OCI-LY1 (cell line): ENCODE data around the gene ZCCHC9.

Experiments
- H2AFZ ChIP-seq: fragments of 200-600 bp; sonication (generic), shearing (Covaris generic); 2 replicates; pipeline ENCODE4 v1.6.0; 2014; ENCODE audit warnings: antibody characterized with exemption, mild to moderate bottlenecking, low read length
- H3F3A ChIP-seq: fragments of 200-600 bp; sonication (generic), shearing (Covaris generic); 2 replicates; pipeline ENCODE4 v1.6.0; 2014; ENCODE audit warnings: mild to moderate bottlenecking, antibody characterized with exemption, low read length, moderate library complexity; ENCODE audit not compliant: insufficient read depth
- H3K27ac ChIP-seq: fragments of 200-600 bp; sonication (generic); 2 replicates; pipeline ENCODE4 v1.5.1; 2014; ENCODE audit warnings: low read length, mixed run types, mild to moderate bottlenecking, low read depth; ENCODE audit not compliant: poor library complexity, severe bottlenecking
- H3K27me3 ChIP-seq: fragments of 200-600 bp; sonication (generic); 2 replicates; pipeline ENCODE4 v1.6.0; 2014; ENCODE audit warnings: antibody characterized with exemption, mild to moderate bottlenecking, low read length, moderate library complexity; ENCODE audit not compliant: insufficient read depth
- H3K36me3 ChIP-seq: fragments of 200-600 bp; sonication (generic); 2 replicates; pipeline ENCODE4 v1.6.1; 2014; ENCODE audit warnings: mild to moderate bottlenecking, antibody characterized with exemption, low read length, moderate library complexity, mixed read lengths; ENCODE audit not compliant: insufficient read depth
- H3K4me1 ChIP-seq: fragments of 200-600 bp; sonication (generic); 2 replicates; pipeline ENCODE4 v1.5.1; 2014; ENCODE audit warnings: mild to moderate bottlenecking, low read length, moderate library complexity; ENCODE audit not compliant: insufficient read depth, severe bottlenecking
- H3K4me2 ChIP-seq: fragments of 200-600 bp; sonication (generic), shearing (Covaris generic); 2 replicates; pipeline ENCODE4 v1.6.1; 2014; ENCODE audit warnings: low read length
- H3K4me3 ChIP-seq: fragments of 200-600 bp; sonication (generic); 2 replicates; pipeline ENCODE4 v1.5.1; 2014; ENCODE audit warnings: low read length, low read depth, mild to moderate bottlenecking, mixed read lengths; ENCODE audit not compliant: poor library complexity, severe bottlenecking
- H3K79me2 ChIP-seq: fragments of 200-600 bp; shearing (Covaris generic); 2 replicates; pipeline ENCODE4 v1.6.1; 2016; ENCODE audit warnings: mixed run types, low read length, mixed read lengths; ENCODE audit not compliant: insufficient read depth
- H3K9ac ChIP-seq: fragments of 200-600 bp; sonication (generic), shearing (Covaris generic); 2 replicates; pipeline ENCODE4 v1.6.1; 2014; ENCODE audit warnings: mild to moderate bottlenecking, low read length, mixed read lengths
- H3K9me2 ChIP-seq: fragments of 200-600 bp; sonication (generic), shearing (Covaris generic); 2 replicates; pipeline ENCODE4 v1.6.1; 2014; ENCODE audit warnings: low read depth, mild to moderate bottlenecking, low read length, mixed read lengths
- H3K9me3 ChIP-seq: fragments of 200-600 bp; shearing (Covaris generic); 2 replicates; pipeline ENCODE4 v1.6.1; 2014; ENCODE audit warnings: low read length, mixed read lengths
- H4K20me1 ChIP-seq: fragments of 200-600 bp; sonication (generic), shearing (Covaris generic); 2 replicates; pipeline ENCODE4 v1.6.0; 2016; ENCODE audit warnings: mild to moderate bottlenecking, low read length; ENCODE audit not compliant: insufficient read depth
- CTCF ChIP-seq: fragments of 200-600 bp; sonication (generic), shearing (Covaris generic); IDR thresholded peaks from 2 replicates; pipeline ENCODE4 v1.5.1; 2017; ENCODE audit warnings: mild to moderate bottlenecking, antibody characterized with exemption, low read length, moderate library complexity, mixed read lengths
- EZH2 ChIP-seq: fragments of 200-600 bp; sonication (generic), shearing (Covaris generic); IDR thresholded peaks from 2 replicates; pipeline ENCODE4 v1.8.0; 2017; ENCODE audit warnings: borderline replicate concordance, mixed run types, mild to moderate bottlenecking, antibody characterized with exemption, low read length, moderate library complexity, mixed read lengths

ZCCHC9 gene

DNA sequence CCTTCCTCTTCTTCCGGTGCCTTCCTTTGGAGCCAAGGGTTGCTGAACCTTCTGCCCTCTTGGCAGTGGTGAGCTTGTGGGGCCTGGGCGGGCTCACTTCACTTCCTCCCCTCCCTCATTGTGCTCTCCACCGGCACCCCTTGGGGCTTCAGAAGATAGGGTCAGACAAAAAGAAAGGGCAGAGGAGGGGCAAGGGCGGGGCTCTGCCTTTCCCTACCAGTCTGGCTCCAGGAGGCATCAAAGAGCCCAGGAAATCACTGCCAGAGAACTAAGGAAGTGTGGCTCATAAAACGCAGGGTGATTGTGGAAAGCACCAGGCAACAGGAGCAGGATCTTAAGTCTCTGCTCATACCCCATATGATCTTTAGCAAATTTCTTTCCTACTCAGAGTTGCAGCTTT is 57.7 kb downstream of the ZCCHC9 start:
- H3F3A ChIP-seq: no peaks in the 10 kb centered on the region
- no peaks in the 10 kb centered on the region for H3K27me3 ChIP-seq
- H3K27ac ChIP-seq: no peak overlapping the region
- H2AFZ ChIP-seq: no peak overlapping the region
- H3K4me3 ChIP-seq: no peak overlapping the region
- no peaks in the 10 kb centered on the region for H3K36me3 ChIP-seq
- H3K4me2 ChIP-seq: no peak overlapping the region
- H3K9me3 ChIP-seq: no peaks in the 10 kb centered on the region
- no peaks in the 10 kb centered on the region for H3K4me1 ChIP-seq
- no peaks in the 10 kb centered on the region for H3K79me2 ChIP-seq
- no peak for TF ChIP-seq EZH2
- no peak for TF ChIP-seq CTCF
- no peaks in the 10 kb centered on the region for H4K20me1 ChIP-seq
- no peak overlapping the region for H3K9ac ChIP-seq
- no peaks in the 10 kb centered on the region for H3K9me2 ChIP-seq

- no peaks in the 10 kb centered on the region for H3F3A ChIP-seq
- H3K27me3 ChIP-seq: no peaks in the 10 kb centered on the region
- H2AFZ ChIP-seq: no peak overlapping the region
- no peak overlapping the region for H3K4me3 ChIP-seq
- H3K9me2 ChIP-seq: no peaks in the 10 kb centered on the region
- H3K4me2 ChIP-seq: no peak overlapping the region
- no peak overlapping the region for H3K27ac ChIP-seq
- no peak for TF ChIP-seq CTCF
- no peak for TF ChIP-seq EZH2
- no peaks in the 10 kb centered on the region for H3K36me3 ChIP-seq
- H3K9me3 ChIP-seq: no peaks in the 10 kb centered on the region
- no peaks in the 10 kb centered on the region for H3K4me1 ChIP-seq
- no peaks in the 10 kb centered on the region for H4K20me1 ChIP-seq
- no peaks in the 10 kb centered on the region for H3K79me2 ChIP-seq
- H3K9ac ChIP-seq: no peak overlapping the region
These were observed 58.5 kb downstream of the ZCCHC9 start for GRCh38 chr5:81359881-81360280.

GRCh38 chr5:81360640-81361039 is 59.3 kb downstream of the ZCCHC9 start:
- H3K27ac ChIP-seq: no peak overlapping the region
- H3K4me2 ChIP-seq: no peak overlapping the region
- no peaks in the 10 kb centered on the region for H3K9me2 ChIP-seq
- H2AFZ ChIP-seq: no peak overlapping the region
- no peaks in the 10 kb centered on the region for H3F3A ChIP-seq
- no peaks in the 10 kb centered on the region for H3K9me3 ChIP-seq
- no peaks in the 10 kb centered on the region for H4K20me1 ChIP-seq
- no peak overlapping the region for H3K9ac ChIP-seq
- no peaks in the 10 kb centered on the region for H3K36me3 ChIP-seq
- H3K4me1 ChIP-seq: no peaks in the 10 kb centered on the region
- no peak for TF ChIP-seq CTCF
- no peak for TF ChIP-seq EZH2
- no peaks in the 10 kb centered on the region for H3K79me2 ChIP-seq
- H3K27me3 ChIP-seq: no peaks in the 10 kb centered on the region
- H3K4me3 ChIP-seq: no peak overlapping the region
